ENCODE data around the gene ZNF511. TPM values are rescaled to one million over a fixed set of nuclear protein-coding genes. Genes with fewer than 3 reads are reported as not detected.

ZNF511 gene
- total RNA-seq, 4 donors from 2014 or later = 21.8 to 104 (median 27.2) TPM

GRCh38 chr10:133337370-133337725 lies 28.6 kb downstream of the ZNF511 start:
- H3K27me3 ChIP-seq = peaks cover 54% of the 10 kb centered on the region
- DNase-seq = no peak
- no peak overlapping the region for H3K27ac ChIP-seq
- peaks cover 14 to 21% (median 20%) of the 10 kb centered on the region in 4 donors for H3K4me1 ChIP-seq
- in situ Hi-C loops (cut with MboI; ENCODE audit: low pct_ligation_motif_present in 1 of 4, low pct_unique_long_range_greater_than_20kb in 1 of 4, low sequenced_read_pairs in 3 of 4) = no loop called here
- intact Hi-C loops (cut with DNase I; ENCODE audit: low total_unique reads) = no loop called here
- WGBS, 2 donors (ENCODE audit: low coverage in 1 of 2) = 59% methylated on average over 3 of the region's 3 CpGs; no CpG with 5 or more reads in 1 of the 2 donors
- no peak overlapping the region for H3K4me3 ChIP-seq
- no peaks in the 10 kb centered on the region for H3K36me3 ChIP-seq
- no peak for TF ChIP-seq CTCF (IDR thresholded peaks at IDR 0.05)
- TF ChIP-seq POLR2A (IDR thresholded peaks at IDR 0.05) = no peak
- TF ChIP-seq POLR2AphosphoS5 (IDR thresholded peaks at IDR 0.05) = no peak
- no peak for TF ChIP-seq EP300 (IDR thresholded peaks at IDR 0.05; ENCODE audit: low read depth)
- no peaks in the 10 kb centered on the region for H3K9me3 ChIP-seq

GRCh38 chr10:133338080-133339071 lies 29.7 kb downstream of the ZNF511 start:
- in situ Hi-C loops (cut with MboI; ENCODE audit: low pct_ligation_motif_present in 1 of 4, low pct_unique_long_range_greater_than_20kb in 1 of 4, low sequenced_read_pairs in 3 of 4) (no loop called here), intact Hi-C loops (cut with DNase I; ENCODE audit: low total_unique reads) (no loop called here)
- H3K27ac ChIP-seq = no peak overlapping the region
- DNase-seq = no peak
- peaks cover 14 to 21% (median 20%) of the 10 kb centered on the region in 4 donors for H3K4me1 ChIP-seq
- 70 to 71% methylated on average over 5 to 10 of the region's 10 CpGs for WGBS, 2 donors (ENCODE audit: low coverage in 1 of 2)
- TF ChIP-seq CTCF (IDR thresholded peaks at IDR 0.05) (no peak), EP300 (IDR thresholded peaks at IDR 0.05; ENCODE audit: low read depth) (no peak), POLR2AphosphoS5 (IDR thresholded peaks at IDR 0.05) (no peak), POLR2A (IDR thresholded peaks at IDR 0.05) (no peak)
- no peaks in the 10 kb centered on the region for H3K36me3 ChIP-seq
- no peaks in the 10 kb centered on the region for H3K9me3 ChIP-seq
- H3K27me3 ChIP-seq = peaks cover 50% of the 10 kb centered on the region
- no peak overlapping the region for H3K4me3 ChIP-seq

- no peaks in the 10 kb centered on the region for H3K9me3 ChIP-seq
- intact Hi-C loops (cut with DNase I; ENCODE audit: low total_unique reads) (no loop called here), in situ Hi-C loops (cut with MboI; ENCODE audit: low pct_ligation_motif_present in 1 of 4, low pct_unique_long_range_greater_than_20kb in 1 of 4, low sequenced_read_pairs in 3 of 4) (no loop called here)
- H3K27me3 ChIP-seq = peaks cover 53% of the 10 kb centered on the region
- peaks cover 14 to 20% (median 19%) of the 10 kb centered on the region in 4 donors for H3K4me1 ChIP-seq
- no peak overlapping the region for H3K4me3 ChIP-seq
- no peaks in the 10 kb centered on the region for H3K36me3 ChIP-seq
- H3K27ac ChIP-seq = no peak overlapping the region
- WGBS, 2 donors (ENCODE audit: low coverage in 1 of 2) = 76 to 89% methylated on average over 2 to 13 of the region's 13 CpGs
- no peak for TF ChIP-seq CTCF (IDR thresholded peaks at IDR 0.05)
- no peak for TF ChIP-seq POLR2AphosphoS5 (IDR thresholded peaks at IDR 0.05)
- TF ChIP-seq POLR2A (IDR thresholded peaks at IDR 0.05) = no peak
- no peak for DNase-seq
Observed at GRCh38 chr10:133339708-133340380, 31.1 kb downstream of the ZNF511 start.

GRCh38 chr10:133341983-133342382 lies 33.3 kb downstream of the ZNF511 start:
- peaks cover 47% of the 10 kb centered on the region for H3K27me3 ChIP-seq
- no peak overlapping the region for H3K27ac ChIP-seq
- DNase-seq = no peak
- H3K36me3 ChIP-seq = no peaks in the 10 kb centered on the region
- intact Hi-C loops (cut with DNase I; ENCODE audit: low total_unique reads) (no loop called here), in situ Hi-C loops (cut with MboI; ENCODE audit: low pct_ligation_motif_present in 1 of 4, low pct_unique_long_range_greater_than_20kb in 1 of 4, low sequenced_read_pairs in 3 of 4) (no loop called here)
- peaks cover 2 to 4% (median 3%) of the 10 kb centered on the region in 4 donors for H3K4me1 ChIP-seq
- H3K9me3 ChIP-seq = no peaks in the 10 kb centered on the region
- 87 to 100% methylated on average over 1 to 4 of the region's 4 CpGs for WGBS, 2 donors (ENCODE audit: low coverage in 1 of 2)
- TF ChIP-seq POLR2A (IDR thresholded peaks at IDR 0.05) (no peak), CTCF (IDR thresholded peaks at IDR 0.05) (no peak), EP300 (IDR thresholded peaks at IDR 0.05; ENCODE audit: low read depth) (no peak), POLR2AphosphoS5 (IDR thresholded peaks at IDR 0.05) (no peak)
- no peak overlapping the region for H3K4me3 ChIP-seq

All from transverse colon (tissue), 4 donors.